ENCODE measurements around the gene CEP126.
A peak's percentile ranks its signal among the peaks of the same experiment; 100 is the strongest.

Gene CEP126

DNA sequence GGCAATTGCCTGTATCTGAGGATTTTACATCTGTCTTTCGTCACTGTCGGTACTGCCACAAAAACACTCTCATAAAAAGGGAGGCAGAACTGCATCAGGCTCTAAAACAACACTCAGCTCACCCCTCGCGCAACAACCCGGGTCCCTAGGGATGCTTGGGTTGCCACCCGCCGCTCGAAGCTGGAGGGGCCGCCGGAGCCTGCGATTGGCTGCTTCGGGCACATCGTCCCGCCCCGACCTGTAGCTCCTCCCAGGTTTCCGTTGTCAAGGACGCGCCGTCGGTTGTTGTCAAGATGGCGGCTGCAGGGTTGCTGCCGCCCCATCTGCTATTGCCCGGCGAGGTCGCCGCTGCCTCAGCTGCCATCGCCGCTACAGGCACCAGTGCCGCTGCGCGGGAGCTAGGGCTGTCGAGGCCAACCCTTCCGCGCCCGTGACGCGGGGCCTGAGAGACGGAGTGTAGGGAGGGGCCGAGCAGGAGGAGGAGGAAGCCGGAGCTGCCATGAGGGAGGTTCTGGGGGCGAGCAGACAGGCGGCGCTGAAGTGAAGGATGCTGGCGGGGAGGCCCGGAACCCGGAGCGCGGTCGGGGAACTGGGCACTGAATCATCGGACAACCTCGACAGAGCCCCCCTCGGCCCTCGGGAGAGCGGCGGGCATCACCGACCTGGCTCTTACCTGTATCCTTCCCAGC lies at the start of gene CEP126:
CEP126 (plus strand) TSS at position 273 of the 689 bp plus-strand sequence; CDS start at position 548, 275 bp downstream.
- Mint-ChIP-seq H3K9me3 (no peaks in the 10 kb centered on the region), H3K4me1 (ENCODE audit: low read depth) (peaks cover 27% of the 10 kb centered on the region), H3K4me3 (peak within 1 kb of the TSS; percentile 88), H3K36me3 (ENCODE audit: low read depth) (peaks cover 6% of the 10 kb centered on the region), H3K27me3 (no peaks in the 10 kb centered on the region), H3K27ac (peak within 1 kb of the TSS; percentile 90)
- DNase-seq: peak; percentile 97

DNA sequence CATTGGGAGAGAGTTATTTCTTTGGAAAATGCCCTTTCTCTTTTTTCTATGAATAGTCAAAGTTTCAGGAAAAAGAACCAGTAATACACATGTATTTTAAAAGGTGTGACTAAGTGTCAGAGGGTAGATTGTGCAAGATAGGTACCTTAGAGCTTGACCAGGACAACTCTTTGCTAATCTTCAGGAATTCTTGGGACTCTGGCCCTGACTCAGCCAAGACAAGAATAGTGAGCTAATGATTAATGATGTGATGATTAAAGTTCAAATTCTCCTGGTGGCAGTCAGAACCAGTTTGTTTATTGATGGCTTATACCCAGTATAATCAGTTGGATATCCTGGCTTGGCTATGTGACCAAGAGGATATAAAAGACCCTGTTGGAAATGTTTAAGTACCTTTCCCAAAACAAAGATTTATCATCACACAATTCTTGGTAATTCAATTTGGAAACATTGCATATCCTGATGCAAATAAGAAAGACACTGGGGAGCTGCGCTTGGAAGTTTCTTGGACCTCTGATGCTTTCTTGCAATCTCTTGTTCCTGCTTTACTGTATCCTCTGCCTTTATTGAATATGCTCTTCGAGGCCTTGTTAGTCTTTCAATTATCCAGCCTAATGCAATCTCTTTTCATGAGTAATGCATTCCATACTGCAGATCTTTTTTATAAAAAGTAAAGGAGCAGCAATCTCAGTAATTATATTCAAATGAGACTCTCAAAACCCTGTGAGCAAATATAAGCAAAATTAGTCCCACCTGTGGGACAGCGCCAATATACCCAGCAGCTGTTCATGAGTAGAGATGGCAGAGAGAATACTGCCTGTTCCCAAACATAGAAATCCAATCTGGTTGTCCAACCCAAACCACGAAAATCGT lies 48.0 kb upstream of the CEP126 start:
- no peak for DNase-seq
- no peak overlapping the region for H3K4me3 Mint-ChIP-seq
- H3K4me1 Mint-ChIP-seq (ENCODE audit: low read depth): no peaks in the 10 kb centered on the region
- no peaks in the 10 kb centered on the region for H3K36me3 Mint-ChIP-seq (ENCODE audit: low read depth)
- no peak overlapping the region for H3K27ac Mint-ChIP-seq
- H3K9me3 Mint-ChIP-seq: no peaks in the 10 kb centered on the region
- H3K27me3 Mint-ChIP-seq: peaks cover 9% of the 10 kb centered on the region

DNA sequence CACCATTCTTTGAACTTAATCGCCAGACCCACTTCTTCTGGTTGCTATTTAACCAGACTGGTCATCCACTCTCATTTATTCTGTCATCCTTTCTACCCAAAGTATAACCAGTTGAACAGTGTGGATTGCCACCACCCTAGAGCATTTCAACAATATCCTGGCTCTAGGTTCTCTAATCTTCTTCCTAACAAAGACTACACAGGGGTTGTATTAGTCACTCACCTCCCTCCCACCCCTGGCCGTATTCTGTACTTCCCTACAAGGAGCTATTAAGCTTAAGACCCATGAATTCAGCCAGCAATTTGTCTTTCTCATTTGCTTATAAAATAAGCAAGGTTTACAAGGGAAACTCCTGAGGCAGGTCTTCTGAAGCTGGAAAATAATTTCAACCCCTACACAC lies 46.9 kb upstream of the CEP126 start:
- H3K27ac Mint-ChIP-seq: no peak overlapping the region
- no peak for DNase-seq
- no peaks in the 10 kb centered on the region for H3K9me3 Mint-ChIP-seq
- H3K36me3 Mint-ChIP-seq (ENCODE audit: low read depth): no peaks in the 10 kb centered on the region
- peaks cover 9% of the 10 kb centered on the region for H3K27me3 Mint-ChIP-seq
- H3K4me1 Mint-ChIP-seq (ENCODE audit: low read depth): no peaks in the 10 kb centered on the region
- no peak overlapping the region for H3K4me3 Mint-ChIP-seq

- no peaks in the 10 kb centered on the region for H3K36me3 Mint-ChIP-seq (ENCODE audit: low read depth)
- no peak for DNase-seq
- no peak overlapping the region for H3K27ac Mint-ChIP-seq
- no peaks in the 10 kb centered on the region for H3K9me3 Mint-ChIP-seq
- H3K27me3 Mint-ChIP-seq: peaks cover 3% of the 10 kb centered on the region
- no peaks in the 10 kb centered on the region for H3K4me1 Mint-ChIP-seq (ENCODE audit: low read depth)
- H3K4me3 Mint-ChIP-seq: no peak overlapping the region
These were observed 44.3 kb upstream of the CEP126 start for GRCh38 chr11:101870510-101870909.

GRCh38 chr11:101872171-101872882 lies 42.5 kb upstream of the CEP126 start:
- Mint-ChIP-seq H3K9me3 (no peaks in the 10 kb centered on the region), H3K4me1 (ENCODE audit: low read depth) (no peaks in the 10 kb centered on the region), H3K27ac (no peak overlapping the region), H3K4me3 (no peak overlapping the region), H3K36me3 (ENCODE audit: low read depth) (no peaks in the 10 kb centered on the region), H3K27me3 (peaks cover 17% of the 10 kb centered on the region)
- no peak for DNase-seq

- no peak overlapping the region for H3K27ac Mint-ChIP-seq
- no peak for DNase-seq
- no peaks in the 10 kb centered on the region for H3K9me3 Mint-ChIP-seq
- no peak overlapping the region for H3K4me3 Mint-ChIP-seq
- peaks cover 52% of the 10 kb centered on the region for H3K27me3 Mint-ChIP-seq
- no peaks in the 10 kb centered on the region for H3K4me1 Mint-ChIP-seq (ENCODE audit: low read depth)
- no peaks in the 10 kb centered on the region for H3K36me3 Mint-ChIP-seq (ENCODE audit: low read depth)
These were observed 34.6 kb upstream of the CEP126 start for GRCh38 chr11:101880222-101880621.

DNA sequence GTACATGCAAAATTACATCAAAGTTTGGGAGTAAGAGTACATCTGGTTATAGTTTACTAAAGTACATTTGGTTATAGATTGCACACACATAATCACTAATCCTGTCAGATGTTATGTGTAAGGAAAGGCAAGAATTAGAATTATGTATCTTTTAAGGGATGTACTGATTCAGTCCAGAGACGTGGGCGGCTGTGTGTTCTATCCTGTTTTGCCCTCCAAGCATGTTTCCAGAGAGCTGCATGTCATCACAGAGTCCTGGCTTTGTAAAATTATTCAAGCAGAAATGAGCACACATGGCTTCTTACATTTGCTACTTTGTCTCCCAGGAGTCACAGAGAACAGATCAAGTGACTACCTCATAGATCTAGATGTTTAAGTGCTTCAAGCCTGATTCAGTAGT lies 33.2 kb upstream of the CEP126 start:
- Mint-ChIP-seq H3K9me3 (no peaks in the 10 kb centered on the region), H3K36me3 (ENCODE audit: low read depth) (no peaks in the 10 kb centered on the region), H3K27me3 (peaks cover 46% of the 10 kb centered on the region), H3K4me1 (ENCODE audit: low read depth) (no peaks in the 10 kb centered on the region), H3K27ac (no peak overlapping the region), H3K4me3 (no peak overlapping the region)
- DNase-seq: no peak

GRCh38 chr11:101885631-101886030 lies 29.2 kb upstream of the CEP126 start:
- Mint-ChIP-seq H3K9me3 (no peaks in the 10 kb centered on the region), H3K27me3 (peaks cover 41% of the 10 kb centered on the region), H3K27ac (no peak overlapping the region), H3K36me3 (ENCODE audit: low read depth) (no peaks in the 10 kb centered on the region), H3K4me1 (ENCODE audit: low read depth) (no peaks in the 10 kb centered on the region), H3K4me3 (no peak overlapping the region)
- DNase-seq: no peak

DNA sequence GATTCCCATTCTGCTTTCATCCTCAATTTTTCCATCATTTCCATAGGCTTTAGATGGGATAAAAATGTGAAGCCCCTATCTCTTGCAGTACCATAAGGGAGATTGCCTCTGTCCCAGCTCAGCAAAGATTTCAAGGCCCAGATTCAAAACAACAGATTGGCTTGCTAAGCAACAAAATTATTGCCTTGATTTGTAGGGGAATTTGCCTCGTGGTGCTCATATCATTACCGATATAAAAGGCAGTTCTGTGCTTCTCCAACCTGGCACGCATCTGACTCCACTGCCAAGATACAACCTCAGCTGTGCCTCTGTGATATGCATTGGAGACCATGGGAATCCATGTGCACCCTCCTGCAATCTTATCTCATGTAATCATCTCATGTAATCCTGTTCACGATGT lies 25.0 kb upstream of the CEP126 start:
- peaks cover 33% of the 10 kb centered on the region for H3K27me3 Mint-ChIP-seq
- H3K4me3 Mint-ChIP-seq: no peak overlapping the region
- H3K36me3 Mint-ChIP-seq (ENCODE audit: low read depth): no peaks in the 10 kb centered on the region
- H3K27ac Mint-ChIP-seq: no peak overlapping the region
- no peaks in the 10 kb centered on the region for H3K4me1 Mint-ChIP-seq (ENCODE audit: low read depth)
- no peak for DNase-seq
- no peaks in the 10 kb centered on the region for H3K9me3 Mint-ChIP-seq

GRCh38 chr11:101894505-101894904 lies 20.3 kb upstream of the CEP126 start:
- H3K4me3 Mint-ChIP-seq: no peak overlapping the region
- H3K27me3 Mint-ChIP-seq: peaks cover 46% of the 10 kb centered on the region
- H3K9me3 Mint-ChIP-seq: no peaks in the 10 kb centered on the region

GRCh38 chr11:101907815-101908214 lies 7.0 kb upstream of the CEP126 start:
- Mint-ChIP-seq H3K9me3 (no peaks in the 10 kb centered on the region), H3K4me1 (ENCODE audit: low read depth) (no peaks in the 10 kb centered on the region), H3K36me3 (ENCODE audit: low read depth) (no peaks in the 10 kb centered on the region), H3K4me3 (no peak overlapping the region), H3K27me3 (peaks cover 20% of the 10 kb centered on the region), H3K27ac (no peak overlapping the region)
- no peak for DNase-seq

More at GRCh38 chr11:101894505-101894904, 20.3 kb upstream of the CEP126 start:
- DNase-seq: no peak
- no peak overlapping the region for H3K27ac Mint-ChIP-seq
- no peaks in the 10 kb centered on the region for H3K36me3 Mint-ChIP-seq (ENCODE audit: low read depth)
- H3K4me1 Mint-ChIP-seq (ENCODE audit: low read depth): no peaks in the 10 kb centered on the region

- Mint-ChIP-seq H3K4me1 (ENCODE audit: low read depth) (peaks cover 2% of the 10 kb centered on the region), H3K36me3 (ENCODE audit: low read depth) (no peaks in the 10 kb centered on the region), H3K9me3 (no peaks in the 10 kb centered on the region), H3K27ac (no peak overlapping the region), H3K27me3 (peaks cover 11% of the 10 kb centered on the region), H3K4me3 (no peak overlapping the region)
- DNase-seq: no peak
These were observed 5.7 kb upstream of the CEP126 start for GRCh38 chr11:101909087-101909486.

GRCh38 chr11:101912823-101913284 lies 2.0 kb upstream of the CEP126 start:
- peaks cover 5% of the 10 kb centered on the region for H3K27me3 Mint-ChIP-seq
- H3K36me3 Mint-ChIP-seq (ENCODE audit: low read depth): peaks cover 6% of the 10 kb centered on the region

GRCh38 chr11:101913656-101914055 lies 1.2 kb upstream of the CEP126 start:
- H3K4me1 Mint-ChIP-seq (ENCODE audit: low read depth): peaks cover 27% of the 10 kb centered on the region

More at GRCh38 chr11:101912823-101913284, 2.0 kb upstream of the CEP126 start:
- Mint-ChIP-seq H3K4me1 (ENCODE audit: low read depth) (peaks cover 27% of the 10 kb centered on the region), H3K4me3 (no peak overlapping the region), H3K9me3 (no peaks in the 10 kb centered on the region), H3K27ac (no peak overlapping the region)
- no peak for DNase-seq

More at GRCh38 chr11:101913656-101914055, 1.2 kb upstream of the CEP126 start:
- Mint-ChIP-seq H3K9me3 (no peaks in the 10 kb centered on the region), H3K36me3 (ENCODE audit: low read depth) (peaks cover 6% of the 10 kb centered on the region), H3K27me3 (peaks cover 5% of the 10 kb centered on the region), H3K27ac (no peak overlapping the region), H3K4me3 (peak overlapping the region; percentile 88)
- no peak for DNase-seq

All from activated T-cell treated with anti-CD3 and anti-CD28 coated beads, Interleukin-2, amount 50 U/mL, for 24 hours (primary cell).